Measurements from ENCODE around the gene PRDM11.

PRDM11 gene

GRCh38 chr11:45144126-45145082 is 2.0 kb upstream of the PRDM11 start:
- H3K27me3 ChIP-seq (ENCODE audit: control insufficient read depth, insufficient read depth, low read length): no peaks in the 10 kb centered on the region
- peaks cover 2% of the 10 kb centered on the region for H3K4me1 ChIP-seq
- no peak overlapping the region for H2AFZ ChIP-seq
- H3K4me2 ChIP-seq (ENCODE audit: low read length): no peak overlapping the region
- H3K36me3 ChIP-seq (ENCODE audit: control insufficient read depth, insufficient read depth, low read length): no peaks in the 10 kb centered on the region
- no peak for TF ChIP-seq CTCF (IDR thresholded peaks at IDR 0.05)
- H3K27ac ChIP-seq: no peak overlapping the region
- H3K4me3 ChIP-seq (ENCODE audit: low read depth, low read length): no peak overlapping the region
- H3K79me2 ChIP-seq: peaks cover 14% of the 10 kb centered on the region
- H3K9me3 ChIP-seq (ENCODE audit: control insufficient read depth, low read length): no peaks in the 10 kb centered on the region
- no peak overlapping the region for H3K9ac ChIP-seq

GRCh38 chr11:45145083-45145378 is 1.4 kb upstream of the PRDM11 start:
- Histone ChIP-seq H3K9me3 (ENCODE audit: control insufficient read depth, low read length) (no peaks in the 10 kb centered on the region), H3K4me1 (peaks cover 2% of the 10 kb centered on the region), H3K4me2 (ENCODE audit: low read length) (no peak overlapping the region), H3K27ac (no peak overlapping the region), H3K9ac (no peak overlapping the region), H3K79me2 (peaks cover 17% of the 10 kb centered on the region), H3K4me3 (ENCODE audit: low read depth, low read length) (no peak overlapping the region), H3K27me3 (ENCODE audit: control insufficient read depth, insufficient read depth, low read length) (no peaks in the 10 kb centered on the region), H3K36me3 (ENCODE audit: control insufficient read depth, insufficient read depth, low read length) (no peaks in the 10 kb centered on the region), H2AFZ (no peak overlapping the region)
- TF ChIP-seq CTCF (IDR thresholded peaks at IDR 0.05): no peak

- Histone ChIP-seq H3K27me3 (ENCODE audit: control insufficient read depth, insufficient read depth, low read length) (no peaks in the 10 kb centered on the region), H3K9me3 (ENCODE audit: control insufficient read depth, low read length) (no peaks in the 10 kb centered on the region), H3K9ac (no peak overlapping the region), H3K36me3 (ENCODE audit: control insufficient read depth, insufficient read depth, low read length) (no peaks in the 10 kb centered on the region), H3K4me2 (ENCODE audit: low read length) (peak overlapping the region; percentile 89), H3K4me1 (peaks cover 2% of the 10 kb centered on the region), H3K27ac (peak overlapping the region; percentile 97), H3K4me3 (ENCODE audit: low read depth, low read length) (peak overlapping the region; percentile 73), H3K79me2 (peaks cover 18% of the 10 kb centered on the region), H2AFZ (peak overlapping the region; percentile 97)
- no peak for TF ChIP-seq CTCF (IDR thresholded peaks at IDR 0.05)
Observed at GRCh38 chr11:45145379-45146071, 914 bp upstream of the PRDM11 start.

DNA sequence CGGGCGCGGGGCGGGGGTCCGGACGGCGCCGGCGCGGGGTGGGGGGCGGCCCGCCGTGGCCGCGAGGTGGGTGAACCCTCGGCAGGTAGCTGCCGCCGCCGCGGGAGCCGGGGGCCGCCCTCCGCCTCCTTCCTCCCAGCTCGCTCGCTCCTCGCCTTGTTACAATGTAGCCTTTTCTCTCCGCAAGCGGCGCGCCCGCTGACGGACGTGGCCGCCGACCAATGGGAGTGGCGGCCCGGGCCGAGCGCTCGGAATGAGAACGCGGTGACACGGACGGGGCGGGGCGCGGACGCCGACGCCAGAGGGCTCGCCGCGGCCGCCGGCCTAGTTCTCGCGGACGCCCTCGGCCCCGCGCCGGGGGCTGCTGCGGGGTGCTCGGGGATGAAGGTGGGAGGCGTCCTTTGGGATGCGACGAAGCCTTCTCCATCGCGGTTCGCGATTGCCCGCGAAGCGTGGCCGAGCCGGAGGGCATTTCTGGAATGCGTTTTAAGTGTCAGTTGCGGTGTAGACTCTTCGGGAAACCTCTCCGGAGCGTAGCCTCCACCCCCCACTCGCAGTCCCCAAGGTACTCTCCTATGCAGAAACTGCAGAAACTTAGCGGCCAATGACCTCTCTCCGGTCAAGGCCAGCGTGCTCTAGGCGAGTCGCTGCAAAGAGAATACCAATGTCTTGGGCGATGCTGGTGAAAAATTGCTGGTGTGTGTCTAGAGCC is 734 bp downstream of the PRDM11 start:
- no peaks in the 10 kb centered on the region for H3K9me3 ChIP-seq (ENCODE audit: control insufficient read depth, low read length)
- H3K4me1 ChIP-seq: peaks cover 2% of the 10 kb centered on the region
- no peaks in the 10 kb centered on the region for H3K27me3 ChIP-seq (ENCODE audit: control insufficient read depth, insufficient read depth, low read length)
- H3K9ac ChIP-seq: peak overlapping the region; percentile 46
- H3K36me3 ChIP-seq (ENCODE audit: control insufficient read depth, insufficient read depth, low read length): no peaks in the 10 kb centered on the region
- peak overlapping the region; percentile 56 for H3K4me3 ChIP-seq (ENCODE audit: low read depth, low read length)
- no peak for TF ChIP-seq CTCF (IDR thresholded peaks at IDR 0.05)
- peak overlapping the region; percentile 88 for H2AFZ ChIP-seq
- H3K79me2 ChIP-seq: peaks cover 22% of the 10 kb centered on the region
- H3K4me2 ChIP-seq (ENCODE audit: low read length): peak overlapping the region; percentile 77
- peak overlapping the region; percentile 72 for H3K27ac ChIP-seq

Measured in parathyroid adenoma (tissue), 2 donors.